ENCODE data around the gene ARHGEF7.

Gene ARHGEF7

GRCh38 chr13:111145506-111145905 lies 30.4 kb downstream of the ARHGEF7 start:
- no peak for DNase-seq (ENCODE audit: low read depth)
- TF ChIP-seq CTCF (conservative IDR thresholded peaks at IDR 0.05; ENCODE audit: low read length): no peak
- H3K4me3 ChIP-seq (ENCODE audit: low read length): no peak overlapping the region

GRCh38 chr13:111152844-111153243 lies 37.7 kb downstream of the ARHGEF7 start:
- TF ChIP-seq CTCF (conservative IDR thresholded peaks at IDR 0.05; ENCODE audit: low read length): no peak

GRCh38 chr13:111153279-111153976 lies 38.3 kb downstream of the ARHGEF7 start:
- peak; percentile 28; the same call in 1 of the 2 replicates for TF ChIP-seq CTCF (conservative IDR thresholded peaks at IDR 0.05; ENCODE audit: low read length)
- H3K4me3 ChIP-seq (ENCODE audit: low read length): peak overlapping the region; percentile 83
- DNase-seq (ENCODE audit: low read depth): peak; percentile 91

More at GRCh38 chr13:111152844-111153243, 37.7 kb downstream of the ARHGEF7 start:
- no peak for DNase-seq (ENCODE audit: low read depth)
- H3K4me3 ChIP-seq (ENCODE audit: low read length): peak overlapping the region; percentile 83

GRCh38 chr13:111153977-111154332 lies 38.8 kb downstream of the ARHGEF7 start:
- H3K4me3 ChIP-seq (ENCODE audit: low read length): peak overlapping the region; percentile 83
- peak; percentile 35 for DNase-seq (ENCODE audit: low read depth)
- peak; percentile 11 for TF ChIP-seq CTCF (conservative IDR thresholded peaks at IDR 0.05; ENCODE audit: low read length)

- TF ChIP-seq CTCF (conservative IDR thresholded peaks at IDR 0.05; ENCODE audit: low read length): no peak
- peak; percentile 34 for DNase-seq (ENCODE audit: low read depth)
- H3K4me3 ChIP-seq (ENCODE audit: low read length): no peak overlapping the region
These were observed 41.3 kb downstream of the ARHGEF7 start for GRCh38 chr13:111156421-111156820.

- H3K4me3 ChIP-seq (ENCODE audit: low read length): no peak overlapping the region
- peak; percentile 43 for DNase-seq (ENCODE audit: low read depth)
- TF ChIP-seq CTCF (conservative IDR thresholded peaks at IDR 0.05; ENCODE audit: low read length): no peak
These were observed 43.2 kb downstream of the ARHGEF7 start for GRCh38 chr13:111158136-111158805.

Measured in AG10803 (cell line).